Colonic mucosa (tissue), 4 donors: Measurements from ENCODE around the gene ABCB4. TPM values are rescaled to one million over a fixed set of nuclear protein-coding genes. Genes with fewer than 3 reads are reported as not detected.
"Not testable (repeated sequence)": the region's sequence is repeated elsewhere in the genome, so short reads cannot be mapped to it uniquely, and the experiment has no call there.

ENCODE experiments used
- DNase-seq: peaks from one replicate; pipeline ENCODE4 v3.0.0-alpha.2; 2020
- H3K27ac ChIP-seq: fragments of 200-600 bp; one replicate; pipeline ENCODE4 v1.8.0; 2021
- H3K27me3 ChIP-seq: fragments of 200-600 bp; one replicate; pipeline ENCODE4 v1.8.0; 2021
- H3K36me3 ChIP-seq: fragments of 200-600 bp; one replicate; pipeline ENCODE4 v1.8.0; 2021
- H3K4me1 ChIP-seq: fragments of 200-600 bp; one replicate; pipeline ENCODE4 v1.8.0; 2021; ENCODE audit warnings: mild to moderate bottlenecking
- H3K4me3 ChIP-seq: fragments of 200-600 bp; one replicate; pipeline ENCODE4 v1.8.0; 2021
- H3K9ac ChIP-seq, 2 donors: one replicate each; pipeline ENCODE4 v1.7.0; 2013; ENCODE audit warnings: control low read depth in 2 of 2, low read depth in 2 of 2, low read length in 2 of 2
- H3K9me3 ChIP-seq: fragments of 200-600 bp; one replicate; pipeline ENCODE4 v1.8.0; 2021
- CTCF ChIP-seq: fragments of 200-600 bp; IDR thresholded peaks from one replicate; pipeline ENCODE4 v1.8.0; 2022; ENCODE audit warnings: antibody characterized with exemption, mild to moderate bottlenecking
- intact Hi-C: fragments of 100-400 bp; cut with DNase I; formaldehyde crosslinking; loops from one replicate; pipeline ENCODE4 v1.14.1; 2022
- total RNA-seq, 2 donors: library from RNA; stranded (reverse); fragmentation: NEBNext Ultra II Directional in 1 of 2; extraction: Animal tissue kit (Norgen Biotek cat#: 25700) in 1 of 2; gene quantifications; one replicate each; pipeline ENCODE4 v1.2.1, GENCODE V29; 2021
- donor health status: healthy.
- donor health status: DM: no; HTN: no; CAD: no.
- donor health status: DM: no; HTN: no; CAD: no.

Gene ABCB4
- total RNA-seq, 2 donors from 2014 or later, result 0.30 to 0.35 TPM

- no peak overlapping the region for H3K4me3 ChIP-seq
- TF ChIP-seq CTCF, result no peak
- H3K36me3 ChIP-seq, result no peaks in the 10 kb centered on the region
- DNase-seq, result no peak
- H3K9me3 ChIP-seq, result no peaks in the 10 kb centered on the region
- no peak overlapping the region for H3K27ac ChIP-seq
- intact Hi-C loops, result no loop called here
- H3K27me3 ChIP-seq, result no peaks in the 10 kb centered on the region
- H3K9ac ChIP-seq, result no peak overlapping the region
- H3K4me1 ChIP-seq, result peaks cover 3% of the 10 kb centered on the region
These were observed 688 bp upstream of the ABCB4 start for GRCh38 chr7:87476179-87476557.

- H3K27me3 ChIP-seq, result no peaks in the 10 kb centered on the region
- TF ChIP-seq CTCF, result no peak
- intact Hi-C loops, result no loop called here
- peaks cover 3% of the 10 kb centered on the region for H3K4me1 ChIP-seq
- no peaks in the 10 kb centered on the region for H3K9me3 ChIP-seq
- H3K4me3 ChIP-seq, result peak overlapping the region; percentile 43
- H3K9ac ChIP-seq, result peak overlapping the region in 1 of 2 donors; percentile 31
- H3K27ac ChIP-seq, result no peak overlapping the region
- peak; percentile 32 for DNase-seq
- no peaks in the 10 kb centered on the region for H3K36me3 ChIP-seq
These were observed 734 bp downstream of the ABCB4 start for GRCh38 chr7:87474533-87475358.

DNA sequence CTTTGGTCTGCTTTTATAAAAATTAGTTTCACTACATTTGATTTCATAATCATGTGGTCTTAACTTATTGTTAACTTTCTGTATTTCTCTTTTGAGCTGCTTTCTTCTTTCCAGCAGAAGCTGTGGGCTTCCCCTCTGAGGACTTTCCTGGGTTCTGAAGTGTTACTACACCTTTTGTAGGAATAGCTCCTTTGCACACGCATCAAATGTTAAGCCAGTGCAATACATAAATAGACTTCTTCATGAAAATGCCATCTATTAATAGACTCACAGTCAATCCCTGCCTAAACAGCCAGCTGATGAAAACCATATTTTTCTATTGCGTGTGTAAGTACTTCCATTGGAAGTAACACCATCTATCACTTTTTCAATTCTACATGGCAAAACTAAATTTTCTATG, 1.5 kb downstream of the ABCB4 start:
- H3K9ac ChIP-seq, result no peak overlapping the region
- no peaks in the 10 kb centered on the region for H3K36me3 ChIP-seq
- H3K27ac ChIP-seq, result no peak overlapping the region
- intact Hi-C loops, result no loop called here
- no peaks in the 10 kb centered on the region for H3K27me3 ChIP-seq
- H3K4me3 ChIP-seq, result no peak overlapping the region
- H3K4me1 ChIP-seq, result peaks cover 3% of the 10 kb centered on the region
- TF ChIP-seq CTCF, result no peak
- H3K9me3 ChIP-seq, result no peaks in the 10 kb centered on the region
- DNase-seq, result no peak

GRCh38 chr7:87473192-87473591, 2.3 kb downstream of the ABCB4 start:
- Histone ChIP-seq H3K4me3 (no peak overlapping the region), H3K27ac (no peak overlapping the region), H3K9ac (no peak overlapping the region), H3K4me1 (peaks cover 3% of the 10 kb centered on the region), H3K36me3 (no peaks in the 10 kb centered on the region), H3K27me3 (no peaks in the 10 kb centered on the region), H3K9me3 (no peaks in the 10 kb centered on the region)
- TF ChIP-seq CTCF, result no peak
- intact Hi-C loops, result no loop called here
- DNase-seq, result no peak

DNA sequence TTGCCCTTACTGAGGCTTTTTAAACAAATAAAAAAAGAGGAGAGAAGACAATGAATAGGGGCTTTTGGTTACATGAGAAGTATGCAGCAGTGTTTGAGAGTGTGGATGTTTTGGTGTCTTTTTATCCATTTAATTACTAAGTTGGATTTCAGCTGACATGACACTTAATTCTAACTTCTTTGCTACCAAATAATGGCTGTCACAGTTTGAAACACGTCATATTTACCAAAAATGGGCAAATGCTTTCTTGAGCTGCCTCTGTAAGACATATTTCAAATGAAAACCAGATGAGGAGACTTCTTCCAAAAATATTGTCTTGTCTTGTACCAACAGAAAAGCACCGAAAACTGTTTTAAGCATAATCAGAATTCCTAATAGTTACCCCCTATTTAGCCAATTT, 4.0 kb downstream of the ABCB4 start:
- H3K9me3 ChIP-seq, result no peaks in the 10 kb centered on the region
- no peak overlapping the region for H3K27ac ChIP-seq
- H3K4me3 ChIP-seq, result no peak overlapping the region
- H3K4me1 ChIP-seq, result peaks cover 3% of the 10 kb centered on the region
- no peak overlapping the region for H3K9ac ChIP-seq
- TF ChIP-seq CTCF, result no peak
- DNase-seq, result no peak
- H3K36me3 ChIP-seq, result no peaks in the 10 kb centered on the region
- H3K27me3 ChIP-seq, result no peaks in the 10 kb centered on the region
- intact Hi-C loops, result no loop called here

- H3K36me3 ChIP-seq, H3K4me1 ChIP-seq, H3K4me3 ChIP-seq, H3K27me3 ChIP-seq, intact Hi-C loops, H3K9ac ChIP-seq, DNase-seq, H3K27ac ChIP-seq, H3K9me3 ChIP-seq: not testable (repeated sequence)
These were observed 6.3 kb downstream of the ABCB4 start for GRCh38 chr7:87469204-87469603.

DNA sequence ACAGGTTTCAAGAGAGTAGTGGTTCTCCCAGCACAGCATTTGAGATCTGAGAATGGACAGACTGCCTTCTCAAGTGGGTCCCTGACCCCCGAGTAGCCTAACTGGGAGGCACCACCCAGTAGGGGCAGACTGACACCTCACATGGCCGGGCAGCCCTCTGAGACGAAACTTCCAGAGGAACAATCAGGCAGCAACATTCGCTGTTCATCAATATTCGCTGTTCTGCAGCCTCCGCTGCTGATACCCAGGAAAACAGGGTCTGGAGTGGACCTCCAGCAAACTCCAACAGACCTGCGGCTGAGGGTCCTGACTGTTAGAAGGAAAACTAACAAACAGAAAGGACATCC, 10.0 kb downstream of the ABCB4 start:
- H3K4me3 ChIP-seq, H3K9ac ChIP-seq, H3K27me3 ChIP-seq, H3K36me3 ChIP-seq, H3K4me1 ChIP-seq, DNase-seq, H3K27ac ChIP-seq, H3K9me3 ChIP-seq, intact Hi-C loops: not testable (repeated sequence)

DNA sequence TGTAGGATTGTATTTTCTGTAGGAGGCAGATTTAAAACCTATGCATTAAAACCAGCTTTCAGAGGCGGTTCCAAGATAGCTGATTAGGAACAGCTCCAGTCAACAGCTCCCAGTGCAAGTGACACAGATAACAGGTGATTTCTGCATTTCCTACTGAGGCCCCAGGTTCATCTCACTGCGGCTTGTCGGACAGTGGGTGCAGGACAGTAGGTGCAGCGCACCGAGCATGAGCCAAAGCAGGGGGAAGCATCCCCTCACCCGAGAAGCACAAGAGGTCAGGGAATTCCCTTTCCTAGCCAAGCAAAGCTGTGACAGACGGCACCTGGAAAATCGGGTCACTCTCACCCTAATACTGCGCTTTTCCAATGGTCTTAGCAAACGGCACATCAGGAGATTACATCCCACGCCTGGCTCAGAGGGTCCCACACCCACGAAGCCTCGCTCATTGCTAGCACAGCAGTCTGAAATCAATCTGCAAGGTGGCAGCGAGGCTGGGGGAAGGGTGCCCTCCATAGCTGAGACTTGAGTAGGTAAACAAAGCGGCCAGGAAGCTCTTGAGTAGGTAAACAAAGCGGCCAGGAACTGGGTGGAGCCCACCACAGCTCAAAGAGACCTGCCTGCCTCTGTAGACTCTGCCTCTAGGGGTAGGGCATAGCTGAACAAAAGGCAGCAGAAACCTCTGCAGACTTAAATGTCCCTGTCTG, 10.5 kb downstream of the ABCB4 start:
- peak; percentile 60 for DNase-seq
- H3K27ac ChIP-seq, H3K4me3 ChIP-seq, H3K9me3 ChIP-seq, intact Hi-C loops, H3K4me1 ChIP-seq, H3K27me3 ChIP-seq, H3K9ac ChIP-seq, H3K36me3 ChIP-seq: not testable (repeated sequence)
